WI38 (cell line): ENCODE data around the gene MYB.

Experiments used
- H3K4me3 ChIP-seq: 2 replicates; pipeline ENCODE4 v1.5.1; 2011; ENCODE audit warnings: low read depth, mild to moderate bottlenecking, control low read depth, low read length
- CTCF ChIP-seq: IDR thresholded peaks from 2 replicates; pipeline ENCODE4 v1.5.1; 2012; ENCODE audit warnings: low read depth, mild to moderate bottlenecking, control low read depth, low read length

Gene MYB

GRCh38 chr6:135224037-135224647, 43.0 kb downstream of the MYB start:
- H3K4me3 ChIP-seq: no peak overlapping the region
- TF ChIP-seq CTCF: no peak

GRCh38 chr6:135225911-135226310, 44.8 kb downstream of the MYB start:
- no peak for TF ChIP-seq CTCF
- no peak overlapping the region for H3K4me3 ChIP-seq

GRCh38 chr6:135226537-135226936, 45.4 kb downstream of the MYB start:
- no peak overlapping the region for H3K4me3 ChIP-seq
- TF ChIP-seq CTCF: no peak

- no peak for TF ChIP-seq CTCF
Observed at GRCh38 chr6:135227349-135227748, 46.2 kb downstream of the MYB start.

GRCh38 chr6:135227758-135228157, 46.6 kb downstream of the MYB start:
- no peak overlapping the region for H3K4me3 ChIP-seq
- TF ChIP-seq CTCF: no peak

More at GRCh38 chr6:135227349-135227748, 46.2 kb downstream of the MYB start:
- H3K4me3 ChIP-seq: no peak overlapping the region

- no peak for TF ChIP-seq CTCF
- no peak overlapping the region for H3K4me3 ChIP-seq
Observed at GRCh38 chr6:135228486-135228885, 47.4 kb downstream of the MYB start.

GRCh38 chr6:135229996-135230395, 48.9 kb downstream of the MYB start:
- TF ChIP-seq CTCF: no peak
- H3K4me3 ChIP-seq: no peak overlapping the region
